Neural progenitor cell (in vitro differentiated cells): Measurements from ENCODE around the gene LYPLA2. TPM values are rescaled to one million over a fixed set of nuclear protein-coding genes. Genes with fewer than 3 reads are reported as not detected.
"Not testable (repeated sequence)": the region's sequence is repeated elsewhere in the genome, so short reads cannot be mapped to it uniquely, and the experiment has no call there.

ENCODE experiments used
- DNase-seq: peaks from one replicate; pipeline ENCODE4 v3.0.0-alpha.2; 2016; ENCODE audit warnings: low spot score
- H2AFZ ChIP-seq: fragments of 200-600 bp; sonication (generic); replicated peaks from 2 replicates; pipeline ENCODE4 v1.6.1; 2016; ENCODE audit warnings: antibody characterized with exemption
- H3F3A ChIP-seq: fragments of 200-600 bp; sonication (generic); 2 replicates; pipeline ENCODE4 v1.6.1; 2016; ENCODE audit warnings: antibody characterized with exemption, low read depth
- H3K27ac ChIP-seq: fragments of 200-600 bp; sonication (generic); 2 replicates; pipeline ENCODE4 v1.5.1; 2016; ENCODE audit warnings: mild to moderate bottlenecking
- H3K27me3 ChIP-seq: fragments of 200-600 bp; sonication (generic); 2 replicates; pipeline ENCODE4 v1.6.1; 2016; ENCODE audit warnings: mild to moderate bottlenecking, moderate library complexity
- H3K36me3 ChIP-seq: fragments of 200-600 bp; sonication (generic); 2 replicates; pipeline ENCODE4 v1.5.1; 2016
- H3K4me1 ChIP-seq: fragments of 200-600 bp; sonication (generic); 2 replicates; pipeline ENCODE4 v1.6.1; 2016; ENCODE audit warnings: mixed run types
- H3K4me2 ChIP-seq: fragments of 200-600 bp; sonication (generic); 2 replicates; pipeline ENCODE4 v1.6.1; 2016
- H3K4me3 ChIP-seq: fragments of 200-600 bp; sonication (generic); 2 replicates; pipeline ENCODE4 v1.5.1; 2016
- H3K79me2 ChIP-seq: fragments of 200-600 bp; sonication (generic); 2 replicates; pipeline ENCODE4 v1.6.1; 2016; ENCODE audit warnings: low read depth
- H3K9ac ChIP-seq: fragments of 200-600 bp; sonication (generic); 2 replicates; pipeline ENCODE4 v1.6.1; 2016
- H3K9me3 ChIP-seq: fragments of 200-600 bp; sonication (generic); 2 replicates; pipeline ENCODE4 v1.5.1; 2016; ENCODE audit warnings: low read depth
- H4K20me1 ChIP-seq: fragments of 200-600 bp; sonication (generic); 2 replicates; pipeline ENCODE4 v1.6.1; 2016; ENCODE audit warnings: low read depth
- H3K27ac Mint-ChIP-seq: 3 replicates; pipeline ENCODE4 v1.8.0; 2021; ENCODE audit warnings: mixed read lengths
- H3K27me3 Mint-ChIP-seq: 2 replicates; pipeline ENCODE4 v1.8.0; 2022; ENCODE audit warnings: low read depth, mild to moderate bottlenecking, inconsistent platforms, moderate library complexity, mixed read lengths; ENCODE audit not compliant: insufficient read depth
- H3K36me3 Mint-ChIP-seq: 3 replicates; pipeline ENCODE4 v1.8.0; 2021; ENCODE audit warnings: mixed read lengths
- H3K4me1 Mint-ChIP-seq: 3 replicates; pipeline ENCODE4 v1.8.0; 2021; ENCODE audit warnings: mixed read lengths
- H3K4me3 Mint-ChIP-seq: 3 replicates; pipeline ENCODE4 v1.8.0; 2021; ENCODE audit warnings: mild to moderate bottlenecking, moderate library complexity, mixed read lengths
- H3K9me3 Mint-ChIP-seq: 3 replicates; pipeline ENCODE4 v1.8.0; 2020; ENCODE audit warnings: mixed read lengths
- EZH2 ChIP-seq: fragments of 200-600 bp; sonication (generic); IDR thresholded peaks from 2 replicates; pipeline ENCODE4 v1.6.1; 2017; ENCODE audit warnings: antibody characterized with exemption, mild to moderate bottlenecking, moderate library complexity
- EZH2phosphoT487 ChIP-seq: fragments of 200-600 bp; sonication (generic); IDR thresholded peaks from 2 replicates; pipeline ENCODE4 v1.6.1; 2017; ENCODE audit warnings: antibody characterized with exemption
- total RNA-seq: library from RNA; depleted of rRNA; stranded (reverse); fragments of >200 nt; gene quantifications from 2 replicates; pipeline ENCODE4 v1.2.3, GENCODE V29; 2015; ENCODE audit warnings: low replicate concordance
- TF ChIP-seq, protein P1 (sequence below): fragments of 200-600 bp; sonication (generic); IDR thresholded peaks from 2 replicates; pipeline ENCODE4 v1.5.1; 2017; ENCODE audit warnings: antibody characterized with exemption, mild to moderate bottlenecking

LYPLA2 gene
- total RNA-seq, 1 donor from 2014 or later, result 41.8 TPM

DNA sequence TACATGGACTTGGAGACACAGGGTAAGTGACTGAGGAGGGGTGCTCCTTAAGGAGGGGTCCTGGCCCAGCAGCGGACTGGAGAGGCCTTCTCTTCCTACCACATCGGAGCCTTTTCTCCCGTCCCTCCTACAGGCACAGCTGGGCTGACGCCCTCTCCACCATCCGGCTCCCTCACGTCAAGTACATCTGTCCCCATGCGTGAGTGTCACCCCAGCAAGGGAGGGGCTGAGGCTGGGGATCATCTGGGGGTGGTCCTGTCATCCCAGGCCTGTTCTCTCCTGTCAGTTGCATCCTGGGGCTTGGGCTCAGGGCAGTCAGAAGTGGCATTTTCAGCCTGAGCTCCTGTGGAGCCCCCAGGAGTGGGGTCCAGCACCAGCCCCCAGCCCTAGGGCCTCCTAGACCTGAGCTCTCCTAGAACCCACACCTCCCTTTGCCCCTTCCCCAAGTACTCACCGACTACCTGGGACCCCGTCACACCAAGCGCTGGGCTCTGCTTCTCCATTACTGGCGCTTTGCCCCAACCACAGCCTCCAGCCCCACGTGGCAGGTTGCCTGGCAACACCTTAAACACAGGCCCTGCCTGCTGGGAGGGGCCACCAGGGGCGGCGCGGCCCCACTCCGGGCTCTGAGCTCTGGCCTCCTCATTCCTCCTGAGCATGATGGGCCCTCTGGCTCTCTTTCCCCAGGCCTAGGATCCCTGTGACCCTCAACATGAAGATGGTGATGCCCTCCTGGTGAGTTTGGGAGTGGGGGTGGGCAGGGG, 2.3 kb downstream of the LYPLA2 start:
- Histone ChIP-seq H3F3A (peaks cover 15% of the 10 kb centered on the region), H3K27ac (no peak overlapping the region), H3K4me3 (no peak overlapping the region), H4K20me1 (peaks cover 3% of the 10 kb centered on the region), H3K9ac (no peak overlapping the region), H3K27me3 (no peaks in the 10 kb centered on the region), H3K79me2 (peaks cover 22% of the 10 kb centered on the region), H2AFZ (no peak overlapping the region), H3K4me1 (peaks cover 3% of the 10 kb centered on the region), H3K4me2 (no peak overlapping the region), H3K36me3 (no peaks in the 10 kb centered on the region), H3K9me3 (no peaks in the 10 kb centered on the region)
- no peak overlapping the region for H3K4me3 Mint-ChIP-seq
- no peak for DNase-seq
- H3K27ac Mint-ChIP-seq, result no peak overlapping the region
- peaks cover 2% of the 10 kb centered on the region for H3K36me3 Mint-ChIP-seq
- TF ChIP-seq EZH2phosphoT487 (no peak), EZH2 (no peak)
- TF ChIP-seq, protein P1, sequence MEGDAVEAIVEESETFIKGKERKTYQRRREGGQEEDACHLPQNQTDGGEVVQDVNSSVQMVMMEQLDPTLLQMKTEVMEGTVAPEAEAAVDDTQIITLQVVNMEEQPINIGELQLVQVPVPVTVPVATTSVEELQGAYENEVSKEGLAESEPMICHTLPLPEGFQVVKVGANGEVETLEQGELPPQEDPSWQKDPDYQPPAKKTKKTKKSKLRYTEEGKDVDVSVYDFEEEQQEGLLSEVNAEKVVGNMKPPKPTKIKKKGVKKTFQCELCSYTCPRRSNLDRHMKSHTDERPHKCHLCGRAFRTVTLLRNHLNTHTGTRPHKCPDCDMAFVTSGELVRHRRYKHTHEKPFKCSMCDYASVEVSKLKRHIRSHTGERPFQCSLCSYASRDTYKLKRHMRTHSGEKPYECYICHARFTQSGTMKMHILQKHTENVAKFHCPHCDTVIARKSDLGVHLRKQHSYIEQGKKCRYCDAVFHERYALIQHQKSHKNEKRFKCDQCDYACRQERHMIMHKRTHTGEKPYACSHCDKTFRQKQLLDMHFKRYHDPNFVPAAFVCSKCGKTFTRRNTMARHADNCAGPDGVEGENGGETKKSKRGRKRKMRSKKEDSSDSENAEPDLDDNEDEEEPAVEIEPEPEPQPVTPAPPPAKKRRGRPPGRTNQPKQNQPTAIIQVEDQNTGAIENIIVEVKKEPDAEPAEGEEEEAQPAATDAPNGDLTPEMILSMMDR, result no peak
- no peaks in the 10 kb centered on the region for H3K9me3 Mint-ChIP-seq
- peaks cover 15% of the 10 kb centered on the region for H3K4me1 Mint-ChIP-seq
- H3K27me3 Mint-ChIP-seq, result no peaks in the 10 kb centered on the region

DNA sequence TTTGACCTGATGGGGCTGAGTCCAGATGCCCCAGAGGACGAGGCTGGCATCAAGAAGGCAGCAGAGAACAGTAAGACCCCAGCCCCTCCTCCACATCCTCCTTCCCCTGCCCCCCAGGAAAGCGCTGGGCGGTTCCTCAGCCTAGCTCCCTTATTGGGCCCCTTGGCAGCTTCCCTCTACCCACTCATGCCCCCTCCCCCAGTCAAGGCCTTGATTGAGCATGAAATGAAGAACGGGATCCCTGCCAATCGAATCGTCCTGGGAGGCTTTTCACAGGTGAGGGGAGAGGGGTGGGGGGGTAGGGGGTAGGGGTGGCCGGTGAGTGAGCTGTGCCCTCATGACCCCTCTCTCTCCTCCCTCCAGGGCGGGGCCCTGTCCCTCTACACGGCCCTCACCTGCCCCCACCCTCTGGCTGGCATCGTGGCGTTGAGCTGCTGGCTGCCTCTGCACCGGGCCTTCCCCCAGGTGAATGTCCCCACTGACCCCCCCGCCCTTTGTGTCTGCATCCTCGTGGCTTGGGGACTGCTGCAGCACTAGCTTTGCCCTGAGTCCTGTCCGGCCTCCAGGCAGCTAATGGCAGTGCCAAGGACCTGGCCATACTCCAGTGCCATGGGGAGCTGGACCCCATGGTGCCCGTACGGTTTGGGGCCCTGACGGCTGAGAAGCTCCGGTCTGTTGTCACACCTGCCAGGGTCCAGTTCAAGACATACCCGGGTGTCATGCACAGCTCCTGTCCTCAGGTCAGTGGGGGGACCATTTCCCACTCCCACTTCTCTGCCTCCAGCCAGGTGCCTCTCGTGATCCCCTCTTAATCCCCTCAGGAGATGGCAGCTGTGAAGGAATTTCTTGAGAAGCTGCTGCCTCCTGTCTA, 3.2 kb downstream of the LYPLA2 start:
- no peaks in the 10 kb centered on the region for H3K27me3 Mint-ChIP-seq
- H3K27ac Mint-ChIP-seq, result no peak overlapping the region
- H3K4me1 ChIP-seq, result peaks cover 5% of the 10 kb centered on the region
- H3K4me3 Mint-ChIP-seq, result no peak overlapping the region
- H3F3A ChIP-seq, result peaks cover 16% of the 10 kb centered on the region
- no peaks in the 10 kb centered on the region for H3K9me3 Mint-ChIP-seq
- H3K36me3 Mint-ChIP-seq, result peaks cover 2% of the 10 kb centered on the region
- H3K9ac ChIP-seq, result no peak overlapping the region
- H3K36me3 ChIP-seq, result no peaks in the 10 kb centered on the region
- peaks cover 22% of the 10 kb centered on the region for H3K79me2 ChIP-seq
- DNase-seq, result no peak
- no peak overlapping the region for H3K27ac ChIP-seq
- H3K4me3 ChIP-seq, result no peak overlapping the region
- no peak for TF ChIP-seq EZH2phosphoT487
- no peak for TF ChIP-seq EZH2
- TF ChIP-seq, protein P1, result no peak
- no peak overlapping the region for H2AFZ ChIP-seq
- H3K4me1 Mint-ChIP-seq, result peaks cover 15% of the 10 kb centered on the region
- H4K20me1 ChIP-seq, result peaks cover 10% of the 10 kb centered on the region
- no peaks in the 10 kb centered on the region for H3K27me3 ChIP-seq
- no peaks in the 10 kb centered on the region for H3K9me3 ChIP-seq
- no peak overlapping the region for H3K4me2 ChIP-seq

DNA sequence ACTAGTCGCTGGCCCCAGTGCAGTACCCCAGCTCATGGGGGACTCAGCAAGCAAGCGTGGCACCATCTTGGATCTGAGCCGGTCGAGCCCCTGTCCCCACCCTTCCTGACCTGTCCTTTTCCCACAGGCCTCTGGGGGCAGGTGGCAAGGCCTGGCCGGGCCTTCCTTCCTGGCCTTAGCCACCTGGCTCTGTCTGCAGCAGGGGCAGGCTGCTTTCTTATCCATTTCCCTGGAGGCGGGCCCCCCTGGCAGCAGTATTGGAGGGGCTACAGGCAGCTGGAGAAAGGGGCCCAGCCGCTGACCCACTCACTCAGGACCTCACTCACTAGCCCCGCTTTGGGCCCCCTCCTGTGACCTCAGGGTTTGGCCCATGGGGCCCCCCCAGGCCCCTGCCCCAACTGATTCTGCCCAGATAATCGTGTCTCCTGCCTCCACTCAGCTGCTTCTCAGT, 3.8 kb downstream of the LYPLA2 start:
- H3K9me3 ChIP-seq, H3K4me3 Mint-ChIP-seq, H3K36me3 ChIP-seq, H2AFZ ChIP-seq, H3K27ac ChIP-seq, H3K4me2 ChIP-seq, H3K4me3 ChIP-seq, H3K9me3 Mint-ChIP-seq, H3K27me3 Mint-ChIP-seq, DNase-seq, H3K27me3 ChIP-seq, H3K36me3 Mint-ChIP-seq, H3K9ac ChIP-seq, H3K27ac Mint-ChIP-seq: not testable (repeated sequence)
- H3K79me2 ChIP-seq, result peaks cover 22% of the 10 kb centered on the region
- peaks cover 20% of the 10 kb centered on the region for H3F3A ChIP-seq
- peaks cover 11% of the 10 kb centered on the region for H3K4me1 ChIP-seq
- peaks cover 17% of the 10 kb centered on the region for H4K20me1 ChIP-seq
- H3K4me1 Mint-ChIP-seq, result peaks cover 17% of the 10 kb centered on the region
